DOHH2 (cell line): Measurements from ENCODE around the gene CLASP1.

Experiments used
- H3F3A ChIP-seq: fragments of 200-600 bp; sonication (generic), shearing (Covaris generic); 2 replicates; pipeline ENCODE4 v1.6.0; 2016; ENCODE audit warnings: antibody characterized with exemption, mild to moderate bottlenecking; ENCODE audit not compliant: control insufficient read depth, insufficient read depth
- H3K27ac ChIP-seq: fragments of 200-600 bp; sonication (generic); 2 replicates; pipeline ENCODE4 v1.5.1; 2014; ENCODE audit warnings: low read depth, mild to moderate bottlenecking, low read length, moderate library complexity
- H3K27me3 ChIP-seq: fragments of 200-600 bp; sonication (generic); 2 replicates; pipeline ENCODE4 v1.6.1; 2014; ENCODE audit warnings: mild to moderate bottlenecking, low read length, mixed read lengths; ENCODE audit not compliant: control insufficient read depth
- H3K36me3 ChIP-seq: fragments of 200-600 bp; sonication (generic); 2 replicates; pipeline ENCODE4 v1.6.1; 2014; ENCODE audit warnings: mild to moderate bottlenecking, low read length, moderate library complexity, mixed read lengths; ENCODE audit not compliant: control insufficient read depth
- H3K4me1 ChIP-seq: fragments of 200-600 bp; sonication (generic); 2 replicates; pipeline ENCODE4 v1.6.1; 2014; ENCODE audit warnings: mild to moderate bottlenecking, low read length, mixed read lengths; ENCODE audit not compliant: control insufficient read depth
- H3K4me2 ChIP-seq: fragments of 200-600 bp; sonication (generic); 2 replicates; pipeline ENCODE4 v1.6.0; 2014; ENCODE audit warnings: mild to moderate bottlenecking, low read length, moderate library complexity
- H3K4me3 ChIP-seq: fragments of 200-600 bp; sonication (generic); 2 replicates; pipeline ENCODE4 v1.5.1; 2014; ENCODE audit warnings: mild to moderate bottlenecking, low read length, mixed read lengths
- H3K79me2 ChIP-seq: fragments of 200-600 bp; sonication (generic); 2 replicates; pipeline ENCODE4 v1.6.1; 2014; ENCODE audit warnings: mild to moderate bottlenecking, low read length, mixed read lengths; ENCODE audit not compliant: control insufficient read depth
- H3K9me2 ChIP-seq: fragments of 200-600 bp; sonication (generic); replicated peaks from 2 replicates; pipeline ENCODE4 v1.6.1; 2014; ENCODE audit warnings: mild to moderate bottlenecking, low read length, mixed read lengths; ENCODE audit not compliant: control insufficient read depth
- H3K9me3 ChIP-seq: fragments of 200-600 bp; sonication (generic); 2 replicates; pipeline ENCODE4 v1.6.1; 2014; ENCODE audit warnings: antibody characterized with exemption, low read length, mixed read lengths; ENCODE audit not compliant: control insufficient read depth, insufficient read depth
- H4K20me1 ChIP-seq: fragments of 200-600 bp; sonication (generic); 2 replicates; pipeline ENCODE4 v1.6.0; 2014; ENCODE audit warnings: low read depth, mild to moderate bottlenecking, antibody characterized with exemption, low read length, moderate library complexity; ENCODE audit not compliant: control insufficient read depth, insufficient read depth
- EZH2phosphoT487 ChIP-seq: fragments of 200-600 bp; sonication (generic); IDR thresholded peaks from 2 replicates; pipeline ENCODE4 v1.6.1; 2017; ENCODE audit warnings: borderline replicate concordance, mild to moderate bottlenecking, antibody characterized with exemption, low read length, moderate library complexity, mixed read lengths
- TF ChIP-seq, protein P1 (sequence below): fragments of 200-600 bp; sonication (generic); IDR thresholded peaks from one replicate; pipeline ENCODE4 v1.5.1; 2014; ENCODE audit warnings: antibody characterized with exemption, mild to moderate bottlenecking, low read depth, low read length; ENCODE audit not compliant: poor library complexity, severe bottlenecking

Gene CLASP1

DNA sequence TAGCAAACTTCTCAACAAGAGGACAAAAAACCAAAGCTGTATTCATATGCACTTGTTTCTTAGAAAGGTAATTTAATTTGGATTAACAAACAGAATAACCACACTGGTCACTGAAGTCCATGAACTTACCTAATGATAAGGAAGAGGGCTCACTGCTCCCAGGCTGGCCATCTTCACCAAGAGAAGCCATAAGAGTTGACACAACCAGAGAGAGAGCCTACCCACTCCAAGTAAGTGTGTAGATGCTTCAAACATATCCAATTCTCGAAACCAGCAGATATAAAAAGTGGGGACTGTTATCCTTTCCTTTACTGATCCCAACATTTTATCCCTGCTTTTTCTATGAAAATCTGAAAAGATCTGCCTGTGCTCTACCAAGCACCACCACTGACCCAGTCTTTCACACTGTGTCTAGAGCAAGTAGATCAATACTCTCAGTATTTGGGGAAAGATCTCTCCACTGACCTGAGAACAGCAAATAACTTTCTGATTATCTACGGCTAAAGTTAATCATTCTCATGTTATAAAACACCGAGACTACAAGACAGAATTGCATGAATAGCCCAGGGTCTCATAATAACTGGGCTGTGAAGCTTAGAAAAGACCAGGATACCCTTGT, 230.1 kb downstream of the CLASP1 start:
- no peaks in the 10 kb centered on the region for H3K4me1 ChIP-seq
- no peaks in the 10 kb centered on the region for H4K20me1 ChIP-seq
- no peak for TF ChIP-seq EZH2phosphoT487
- TF ChIP-seq, protein P1, sequence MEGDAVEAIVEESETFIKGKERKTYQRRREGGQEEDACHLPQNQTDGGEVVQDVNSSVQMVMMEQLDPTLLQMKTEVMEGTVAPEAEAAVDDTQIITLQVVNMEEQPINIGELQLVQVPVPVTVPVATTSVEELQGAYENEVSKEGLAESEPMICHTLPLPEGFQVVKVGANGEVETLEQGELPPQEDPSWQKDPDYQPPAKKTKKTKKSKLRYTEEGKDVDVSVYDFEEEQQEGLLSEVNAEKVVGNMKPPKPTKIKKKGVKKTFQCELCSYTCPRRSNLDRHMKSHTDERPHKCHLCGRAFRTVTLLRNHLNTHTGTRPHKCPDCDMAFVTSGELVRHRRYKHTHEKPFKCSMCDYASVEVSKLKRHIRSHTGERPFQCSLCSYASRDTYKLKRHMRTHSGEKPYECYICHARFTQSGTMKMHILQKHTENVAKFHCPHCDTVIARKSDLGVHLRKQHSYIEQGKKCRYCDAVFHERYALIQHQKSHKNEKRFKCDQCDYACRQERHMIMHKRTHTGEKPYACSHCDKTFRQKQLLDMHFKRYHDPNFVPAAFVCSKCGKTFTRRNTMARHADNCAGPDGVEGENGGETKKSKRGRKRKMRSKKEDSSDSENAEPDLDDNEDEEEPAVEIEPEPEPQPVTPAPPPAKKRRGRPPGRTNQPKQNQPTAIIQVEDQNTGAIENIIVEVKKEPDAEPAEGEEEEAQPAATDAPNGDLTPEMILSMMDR: no peak

DNA sequence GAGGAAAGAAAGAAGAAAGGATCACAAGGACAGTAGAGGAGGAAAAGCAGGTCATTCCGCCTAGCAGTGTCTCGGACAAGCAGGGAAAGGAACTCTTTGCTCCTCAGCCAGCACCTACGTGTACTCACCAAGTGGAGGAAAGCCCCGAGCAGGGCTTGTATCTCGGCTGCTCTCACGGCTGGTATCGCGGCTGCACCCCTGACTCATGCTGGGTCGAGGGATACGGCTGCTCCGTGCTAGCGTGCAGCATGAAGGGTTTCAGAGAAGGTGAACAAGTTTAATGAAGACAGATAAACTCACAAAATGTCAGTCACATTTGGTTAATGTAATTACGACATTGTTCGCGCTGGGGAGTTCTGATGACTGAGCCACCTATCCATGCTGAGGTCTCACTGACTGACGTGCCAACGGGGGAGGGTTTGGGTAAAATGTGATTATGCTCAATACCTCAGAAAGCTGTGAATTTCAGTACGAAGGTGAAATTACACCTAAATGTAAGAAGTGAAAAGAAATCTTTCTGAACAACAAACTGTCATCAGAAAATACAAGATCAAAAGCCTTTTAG, 230.7 kb downstream of the CLASP1 start:
- Histone ChIP-seq H3K9me3 (no peaks in the 10 kb centered on the region), H3K4me3 (no peak overlapping the region), H4K20me1 (no peaks in the 10 kb centered on the region), H3F3A (no peaks in the 10 kb centered on the region), H3K9me2 (no peaks in the 10 kb centered on the region), H3K36me3 (peaks cover 39% of the 10 kb centered on the region), H3K27ac (no peak overlapping the region), H3K79me2 (no peaks in the 10 kb centered on the region), H3K27me3 (no peaks in the 10 kb centered on the region), H3K4me2 (no peak overlapping the region), H3K4me1 (no peaks in the 10 kb centered on the region)
- no peak for TF ChIP-seq EZH2phosphoT487
- TF ChIP-seq, protein P1: no peak

More for the DNA sequence above, 230.1 kb downstream of the CLASP1 start:
- H3K27ac ChIP-seq: no peak overlapping the region
- no peaks in the 10 kb centered on the region for H3K9me2 ChIP-seq
- no peaks in the 10 kb centered on the region for H3F3A ChIP-seq
- H3K9me3 ChIP-seq: no peaks in the 10 kb centered on the region
- H3K27me3 ChIP-seq: no peaks in the 10 kb centered on the region
- no peaks in the 10 kb centered on the region for H3K79me2 ChIP-seq
- H3K4me2 ChIP-seq: no peak overlapping the region
- peaks cover 46% of the 10 kb centered on the region for H3K36me3 ChIP-seq
- H3K4me3 ChIP-seq: no peak overlapping the region

DNA sequence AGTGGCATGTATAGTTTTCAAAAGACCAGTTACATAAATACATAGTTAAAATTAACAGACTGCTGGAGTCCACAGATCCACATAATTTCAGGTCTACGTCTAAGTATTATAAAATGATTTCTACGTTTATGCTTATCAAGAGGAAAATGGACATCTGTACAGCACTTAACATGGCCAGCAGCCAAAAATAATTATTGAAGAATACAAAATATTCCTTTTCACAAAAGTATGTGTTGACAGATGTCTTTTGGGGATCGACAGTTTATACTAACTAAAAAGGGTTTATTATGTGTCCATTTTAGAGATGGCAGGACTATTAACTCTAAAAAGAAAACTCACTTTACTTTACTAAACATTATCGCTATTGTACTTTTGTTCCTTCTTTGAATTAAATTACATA, 231.4 kb downstream of the CLASP1 start:
- no peaks in the 10 kb centered on the region for H3K4me1 ChIP-seq
- H3K9me2 ChIP-seq: no peaks in the 10 kb centered on the region
- H3K9me3 ChIP-seq: no peaks in the 10 kb centered on the region
- no peaks in the 10 kb centered on the region for H3K79me2 ChIP-seq
- no peak for TF ChIP-seq EZH2phosphoT487
- TF ChIP-seq, protein P1: no peak
- no peak overlapping the region for H3K4me3 ChIP-seq
- H4K20me1 ChIP-seq: no peaks in the 10 kb centered on the region
- H3K27me3 ChIP-seq: no peaks in the 10 kb centered on the region
- H3K27ac ChIP-seq: no peak overlapping the region
- H3K4me2 ChIP-seq: no peak overlapping the region
- peaks cover 39% of the 10 kb centered on the region for H3K36me3 ChIP-seq
- H3F3A ChIP-seq: no peaks in the 10 kb centered on the region
